ENCODE data around the gene GABRB2. TPM values are rescaled to one million over a fixed set of nuclear protein-coding genes. Genes with fewer than 3 reads are reported as not detected.
"Not testable (repeated sequence)": the region's sequence is repeated elsewhere in the genome, so short reads cannot be mapped to it uniquely, and the experiment has no call there.

Gene GABRB2
- total RNA-seq, 1 donor from 2014 or later, result 0.26 TPM

DNA sequence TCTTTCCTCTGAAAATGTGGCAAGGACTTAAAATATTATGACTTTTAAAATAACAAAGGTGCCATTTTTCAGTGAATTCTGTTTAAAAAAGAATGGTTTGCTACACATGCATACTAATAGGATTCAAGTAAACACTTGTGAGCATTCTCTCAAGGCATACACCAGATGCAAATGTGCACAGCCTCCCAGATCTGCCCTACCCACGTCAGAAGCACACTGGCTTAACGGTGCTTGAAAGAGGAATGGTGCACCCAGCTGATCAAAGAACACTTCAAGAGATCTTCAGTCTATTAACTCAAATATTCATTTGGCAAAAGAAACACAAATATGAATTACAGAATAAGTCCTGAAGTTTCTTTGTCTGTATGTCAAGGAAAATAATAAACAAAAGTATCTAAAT lies 15.8 kb downstream of the GABRB2 start:
- Mint-ChIP-seq H3K4me1 (ENCODE audit: unreplicated experiment) (no peaks in the 10 kb centered on the region), H3K4me3 (ENCODE audit: unreplicated experiment) (no peak overlapping the region), H3K27me3 (ENCODE audit: unreplicated experiment) (no peaks in the 10 kb centered on the region), H3K27ac (ENCODE audit: unreplicated experiment) (no peak overlapping the region), H3K36me3 (ENCODE audit: low read depth, unreplicated experiment) (no peaks in the 10 kb centered on the region), H3K9me3 (ENCODE audit: unreplicated experiment) (no peaks in the 10 kb centered on the region)
- TF ChIP-seq, protein P1, sequence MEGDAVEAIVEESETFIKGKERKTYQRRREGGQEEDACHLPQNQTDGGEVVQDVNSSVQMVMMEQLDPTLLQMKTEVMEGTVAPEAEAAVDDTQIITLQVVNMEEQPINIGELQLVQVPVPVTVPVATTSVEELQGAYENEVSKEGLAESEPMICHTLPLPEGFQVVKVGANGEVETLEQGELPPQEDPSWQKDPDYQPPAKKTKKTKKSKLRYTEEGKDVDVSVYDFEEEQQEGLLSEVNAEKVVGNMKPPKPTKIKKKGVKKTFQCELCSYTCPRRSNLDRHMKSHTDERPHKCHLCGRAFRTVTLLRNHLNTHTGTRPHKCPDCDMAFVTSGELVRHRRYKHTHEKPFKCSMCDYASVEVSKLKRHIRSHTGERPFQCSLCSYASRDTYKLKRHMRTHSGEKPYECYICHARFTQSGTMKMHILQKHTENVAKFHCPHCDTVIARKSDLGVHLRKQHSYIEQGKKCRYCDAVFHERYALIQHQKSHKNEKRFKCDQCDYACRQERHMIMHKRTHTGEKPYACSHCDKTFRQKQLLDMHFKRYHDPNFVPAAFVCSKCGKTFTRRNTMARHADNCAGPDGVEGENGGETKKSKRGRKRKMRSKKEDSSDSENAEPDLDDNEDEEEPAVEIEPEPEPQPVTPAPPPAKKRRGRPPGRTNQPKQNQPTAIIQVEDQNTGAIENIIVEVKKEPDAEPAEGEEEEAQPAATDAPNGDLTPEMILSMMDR (IDR thresholded peaks at IDR 0.05; ENCODE audit: unreplicated experiment), result no peak
- DNase-seq (ENCODE audit: low spot score), result no peak

DNA sequence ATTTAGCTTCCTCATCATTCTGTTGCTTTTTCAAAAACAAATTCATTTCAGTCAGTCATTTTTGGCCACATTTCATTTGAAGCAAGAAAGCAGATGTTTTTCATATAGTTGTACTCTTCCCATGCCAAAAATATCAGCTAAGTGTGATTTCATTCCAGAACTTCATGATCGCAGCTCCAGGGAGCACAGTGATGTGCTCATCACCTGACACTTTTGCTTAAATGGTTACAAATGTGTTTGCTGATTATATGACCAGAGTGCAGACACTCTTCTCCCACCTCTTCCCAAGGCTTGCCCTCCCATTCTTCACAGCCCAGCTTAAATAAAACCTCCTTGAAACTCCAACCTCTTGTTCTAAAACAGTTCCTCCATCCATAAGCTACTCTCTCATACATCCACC lies 32.6 kb downstream of the GABRB2 start:
- Mint-ChIP-seq H3K27me3 (ENCODE audit: unreplicated experiment) (no peaks in the 10 kb centered on the region), H3K27ac (ENCODE audit: unreplicated experiment) (no peak overlapping the region), H3K36me3 (ENCODE audit: low read depth, unreplicated experiment) (no peaks in the 10 kb centered on the region), H3K9me3 (ENCODE audit: unreplicated experiment) (no peaks in the 10 kb centered on the region), H3K4me3 (ENCODE audit: unreplicated experiment) (no peak overlapping the region), H3K4me1 (ENCODE audit: unreplicated experiment) (no peaks in the 10 kb centered on the region)
- TF ChIP-seq, protein P1 (IDR thresholded peaks at IDR 0.05; ENCODE audit: unreplicated experiment), result no peak
- DNase-seq (ENCODE audit: low spot score), result no peak

DNA sequence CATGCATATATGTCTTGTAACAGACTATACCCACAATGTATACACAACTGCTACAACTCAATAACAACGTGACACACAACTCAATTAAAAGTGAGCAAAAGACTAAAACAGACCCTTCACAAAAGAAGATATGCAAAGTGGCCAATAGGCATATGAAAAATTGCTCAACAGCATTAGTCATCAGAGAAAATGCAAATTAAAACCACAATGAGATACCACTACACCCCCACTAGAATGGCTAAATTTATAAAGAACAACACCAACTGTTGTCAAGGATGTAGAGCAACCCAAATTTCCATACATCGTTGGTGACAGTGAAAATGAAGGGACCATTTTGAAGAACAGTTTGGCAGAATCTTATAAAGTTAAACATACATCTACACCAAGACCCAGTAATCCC lies 38.9 kb downstream of the GABRB2 start:
- H3K4me1 Mint-ChIP-seq (ENCODE audit: unreplicated experiment), result peaks cover 3% of the 10 kb centered on the region
- no peaks in the 10 kb centered on the region for H3K9me3 Mint-ChIP-seq (ENCODE audit: unreplicated experiment)
- no peak overlapping the region for H3K27ac Mint-ChIP-seq (ENCODE audit: unreplicated experiment)
- TF ChIP-seq, protein P1 (IDR thresholded peaks at IDR 0.05; ENCODE audit: unreplicated experiment), result no peak
- no peak overlapping the region for H3K4me3 Mint-ChIP-seq (ENCODE audit: unreplicated experiment)
- H3K36me3 Mint-ChIP-seq (ENCODE audit: low read depth, unreplicated experiment), result no peaks in the 10 kb centered on the region
- DNase-seq (ENCODE audit: low spot score), result no peak
- H3K27me3 Mint-ChIP-seq (ENCODE audit: unreplicated experiment), result no peaks in the 10 kb centered on the region

DNA sequence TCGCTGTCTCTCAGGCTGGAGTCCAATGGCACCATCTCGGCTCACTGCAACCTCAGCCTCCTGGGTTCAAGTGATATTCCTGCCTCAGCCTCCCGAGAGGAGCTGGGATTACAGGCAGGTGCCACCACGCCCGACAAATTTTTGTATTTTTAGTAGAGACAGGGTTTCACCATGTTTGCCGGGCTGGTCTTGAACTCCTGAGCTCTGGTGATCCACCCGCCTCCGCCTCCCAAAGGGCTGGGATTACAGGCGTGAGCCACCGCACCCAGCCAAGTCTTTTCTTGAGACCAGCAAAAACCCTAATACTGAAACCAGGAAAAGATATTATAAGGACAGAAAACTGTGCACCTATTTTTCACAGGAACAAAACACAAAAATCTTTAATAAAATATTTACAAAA lies 41.4 kb downstream of the GABRB2 start:
- H3K4me3 Mint-ChIP-seq (ENCODE audit: unreplicated experiment); H3K9me3 Mint-ChIP-seq (ENCODE audit: unreplicated experiment); H3K27me3 Mint-ChIP-seq (ENCODE audit: unreplicated experiment); H3K4me1 Mint-ChIP-seq (ENCODE audit: unreplicated experiment); H3K36me3 Mint-ChIP-seq (ENCODE audit: low read depth, unreplicated experiment); DNase-seq (ENCODE audit: low spot score); H3K27ac Mint-ChIP-seq (ENCODE audit: unreplicated experiment): not testable (repeated sequence)

DNA sequence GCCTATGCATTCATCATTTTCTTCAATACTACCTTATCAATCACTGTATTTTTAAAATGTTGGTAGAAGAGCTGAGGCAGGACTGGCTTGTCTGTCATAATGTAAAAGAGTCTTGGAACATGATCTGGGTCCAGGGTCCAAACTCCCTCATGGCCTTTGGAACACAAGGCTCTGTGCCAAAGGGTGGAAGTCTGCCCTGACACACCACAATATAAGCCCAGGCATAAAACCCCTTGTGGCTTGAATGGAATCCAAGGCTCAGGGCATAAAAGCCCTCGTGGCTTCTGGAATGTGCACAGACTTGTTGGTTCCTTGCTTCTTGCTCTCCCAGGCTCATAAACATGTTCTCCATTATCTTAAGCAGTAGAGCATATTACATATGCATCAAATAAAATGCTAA lies 48.0 kb downstream of the GABRB2 start:
- TF ChIP-seq, protein P1 (IDR thresholded peaks at IDR 0.05; ENCODE audit: unreplicated experiment), result no peak
- no peak overlapping the region for H3K4me3 Mint-ChIP-seq (ENCODE audit: unreplicated experiment)
- no peak for DNase-seq (ENCODE audit: low spot score)
- H3K9me3 Mint-ChIP-seq (ENCODE audit: unreplicated experiment), result peaks cover 5% of the 10 kb centered on the region
- H3K4me1 Mint-ChIP-seq (ENCODE audit: unreplicated experiment), result peaks cover 6% of the 10 kb centered on the region
- H3K27ac Mint-ChIP-seq (ENCODE audit: unreplicated experiment), result no peak overlapping the region
- H3K36me3 Mint-ChIP-seq (ENCODE audit: low read depth, unreplicated experiment), result peaks cover 4% of the 10 kb centered on the region
- H3K27me3 Mint-ChIP-seq (ENCODE audit: unreplicated experiment), result no peaks in the 10 kb centered on the region

DNA sequence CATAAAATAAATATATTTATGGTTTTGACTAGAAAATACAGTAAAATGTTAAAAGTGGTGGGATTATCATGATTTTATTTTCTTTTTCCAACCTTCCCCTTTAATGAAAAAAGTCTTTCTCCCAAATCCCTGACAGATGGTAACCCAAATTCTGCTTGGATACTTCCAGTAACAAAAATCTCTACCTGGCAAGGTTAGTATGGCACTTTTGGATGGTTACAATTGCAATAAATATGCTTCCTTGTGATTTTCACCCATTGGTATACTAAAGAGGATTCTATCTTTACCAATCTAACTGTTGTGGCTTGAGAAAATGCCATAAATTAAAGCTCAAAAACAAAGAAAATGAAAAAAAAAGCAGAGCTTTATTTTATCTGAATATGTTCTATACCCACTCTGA lies 62.8 kb downstream of the GABRB2 start:
- Mint-ChIP-seq H3K27me3 (ENCODE audit: unreplicated experiment) (no peaks in the 10 kb centered on the region), H3K9me3 (ENCODE audit: unreplicated experiment) (no peaks in the 10 kb centered on the region), H3K4me3 (ENCODE audit: unreplicated experiment) (no peak overlapping the region), H3K4me1 (ENCODE audit: unreplicated experiment) (no peaks in the 10 kb centered on the region), H3K36me3 (ENCODE audit: low read depth, unreplicated experiment) (no peaks in the 10 kb centered on the region), H3K27ac (ENCODE audit: unreplicated experiment) (no peak overlapping the region)
- TF ChIP-seq, protein P1 (IDR thresholded peaks at IDR 0.05; ENCODE audit: unreplicated experiment), result no peak
- DNase-seq (ENCODE audit: low spot score), result no peak
